ENCODE measurements around the gene SQOR. TPM values are rescaled to one million over a fixed set of nuclear protein-coding genes. Genes with fewer than 3 reads are reported as not detected.

SQOR gene
- total and polyA plus RNA-seq, 2 donors (not counting 1 experiment from before 2014, with no cell fraction given), result 25.6 to 29.1 TPM

DNA sequence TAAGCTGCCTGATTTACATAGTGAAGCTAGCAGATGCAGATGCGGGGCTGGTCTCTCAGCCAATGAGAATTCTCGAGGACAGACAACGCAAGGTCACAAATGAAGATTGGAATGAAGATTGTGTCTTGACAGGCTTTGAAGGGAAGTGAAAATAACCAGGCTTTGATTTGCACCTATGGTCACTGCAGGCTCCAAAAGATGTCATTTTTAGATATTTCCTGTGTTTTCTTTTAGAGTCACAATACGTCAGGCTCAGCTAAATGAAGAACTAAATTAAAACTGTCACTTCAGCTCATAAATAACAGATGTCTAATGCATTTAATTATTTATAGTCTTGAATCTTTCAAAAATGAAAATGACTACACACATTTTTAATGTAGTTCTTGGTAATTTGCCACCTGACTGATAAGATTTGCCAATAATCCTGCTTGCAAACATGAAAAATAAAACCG is 99.5 kb downstream of the SQOR start:
- Histone ChIP-seq H3K4me3 (ENCODE audit: control extremely low read depth in 1 of 5, extremely low read depth in 1 of 5, insufficient read depth in 1 of 5, low read depth in 2 of 5, low read length in 4 of 5) (no peak overlapping the region), H3K27me3 (replicated peaks in 1 of 4; ENCODE audit: control extremely low read depth in 1 of 4, control insufficient read depth in 3 of 4, insufficient read depth in 4 of 4, low read length in 3 of 4) (peaks cover 0 to 15% (median 0%) of the 10 kb centered on the region in 4 experiments), H3K9ac (ENCODE audit: low read length) (no peak overlapping the region), H3K9me3 (ENCODE audit: control extremely low read depth in 1 of 3, control insufficient read depth in 2 of 3, insufficient read depth in 1 of 3, low read length in 2 of 3) (no peaks in the 10 kb centered on the region), H3K36me3 (replicated peaks in 1 of 2; ENCODE audit: control extremely low read depth in 1 of 2, control insufficient read depth in 1 of 2, extremely low read depth in 1 of 2, insufficient read depth in 2 of 2, low read length in 1 of 2) (no peaks in the 10 kb centered on the region), H2AFZ (ENCODE audit: insufficient read depth, low read depth, low read length, poor library complexity, severe bottlenecking) (no peak overlapping the region), H3K27ac (ENCODE audit: low read length in 2 of 2) (no peak overlapping the region), H3K4me2 (replicated peaks; ENCODE audit: low read depth, low read length, poor library complexity, severe bottlenecking) (no peak overlapping the region), H3K79me2 (ENCODE audit: control insufficient read depth, insufficient read depth, low read length) (no peaks in the 10 kb centered on the region), H3K4me1 (ENCODE audit: control insufficient read depth in 2 of 2, insufficient read depth in 2 of 2, low read length in 2 of 2) (no peaks in the 10 kb centered on the region), H4K20me1 (ENCODE audit: control insufficient read depth, insufficient read depth, low read length, poor library complexity, severe bottlenecking) (no peaks in the 10 kb centered on the region)
- DNase-seq, result no peak
- H3K9me3 Mint-ChIP-seq (ENCODE audit: insufficient read depth), result no peaks in the 10 kb centered on the region
- no peak for ATAC-seq (ENCODE audit: low read depth)
- POLR2A ChIA-PET, result no interaction called here
- WGBS (ENCODE audit: insufficient coverage), result 84% methylated on average over 4 of the region's 5 CpGs
- peaks cover 29% of the 10 kb centered on the region for H3K27me3 Mint-ChIP-seq
- intact Hi-C loops (cut with micrococcal nuclease), result no loop called here
- CTCF ChIA-PET, result interaction anchor here (1.0 kb wide), 1 partner anchor 14 kb away, joined by 3 read pairs; no protein-coding TSS in a partner anchor
- H3K4me3 Mint-ChIP-seq, result no peak overlapping the region
- no peak for TF ChIP-seq EZH2 (IDR thresholded peaks at IDR 0.05; ENCODE audit: borderline replicate concordance, insufficient read depth, low read depth, low read length, poor library complexity, severe bottlenecking)
- TF ChIP-seq, protein P1, sequence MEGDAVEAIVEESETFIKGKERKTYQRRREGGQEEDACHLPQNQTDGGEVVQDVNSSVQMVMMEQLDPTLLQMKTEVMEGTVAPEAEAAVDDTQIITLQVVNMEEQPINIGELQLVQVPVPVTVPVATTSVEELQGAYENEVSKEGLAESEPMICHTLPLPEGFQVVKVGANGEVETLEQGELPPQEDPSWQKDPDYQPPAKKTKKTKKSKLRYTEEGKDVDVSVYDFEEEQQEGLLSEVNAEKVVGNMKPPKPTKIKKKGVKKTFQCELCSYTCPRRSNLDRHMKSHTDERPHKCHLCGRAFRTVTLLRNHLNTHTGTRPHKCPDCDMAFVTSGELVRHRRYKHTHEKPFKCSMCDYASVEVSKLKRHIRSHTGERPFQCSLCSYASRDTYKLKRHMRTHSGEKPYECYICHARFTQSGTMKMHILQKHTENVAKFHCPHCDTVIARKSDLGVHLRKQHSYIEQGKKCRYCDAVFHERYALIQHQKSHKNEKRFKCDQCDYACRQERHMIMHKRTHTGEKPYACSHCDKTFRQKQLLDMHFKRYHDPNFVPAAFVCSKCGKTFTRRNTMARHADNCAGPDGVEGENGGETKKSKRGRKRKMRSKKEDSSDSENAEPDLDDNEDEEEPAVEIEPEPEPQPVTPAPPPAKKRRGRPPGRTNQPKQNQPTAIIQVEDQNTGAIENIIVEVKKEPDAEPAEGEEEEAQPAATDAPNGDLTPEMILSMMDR (IDR thresholded peaks at IDR 0.05), result no peak
- H3K4me1 Mint-ChIP-seq, result peaks cover 5% of the 10 kb centered on the region
- no peak overlapping the region for H3K27ac Mint-ChIP-seq

Small RNA genes lying within 50 kb of the gene (small RNA-seq; reads per million reads assigned to genes)
- gene RF00019 (ENCODE audit: insufficient read length, low read depth, low replicate concordance), result not detected

Other genes starting within 250 kb of the SQOR start
- 9.1 and 11.0 TPM in 2 replicates for gene SLC30A4, start 112.3 kb upstream of the SQOR start, total RNA-seq
- 6.7 and 10.7 TPM in 2 replicates for gene SLC30A4, start 112.3 kb upstream of the SQOR start, polyA plus RNA-seq
- 51.3 and 60.8 TPM in 2 replicates for gene BLOC1S6, start 47.6 kb upstream of the SQOR start, total RNA-seq
- gene BLOC1S6, start 47.6 kb upstream of the SQOR start, polyA plus RNA-seq, result 12.4 and 23.3 TPM in 2 replicates